GM12873 (cell line): Measurements from ENCODE around the gene B3GALT2.

Source experiments
- CTCF ChIP-seq: IDR thresholded peaks from 2 replicates; pipeline ENCODE4 v1.5.1; 2012; ENCODE audit warnings: low read depth, mild to moderate bottlenecking, moderate library complexity, low read length, control low read depth; ENCODE audit not compliant: insufficient read depth; ENCODE audit errors: missing control alignments

B3GALT2 gene

GRCh38 chr1:193185901-193186731 is at the start of gene B3GALT2:
TSS of gene B3GALT2 (minus strand) at chr1:193186613. CDS start at chr1:193181562, 5,051 bp downstream.
- TF ChIP-seq CTCF = no peak

- TF ChIP-seq CTCF = no peak
These were observed 48.1 kb upstream of the B3GALT2 start for GRCh38 chr1:193234530-193234929.

GRCh38 chr1:193229136-193229535 is 42.7 kb upstream of the B3GALT2 start:
- no peak for TF ChIP-seq CTCF

GRCh38 chr1:193222056-193222615 is 35.7 kb upstream of the B3GALT2 start:
- no peak for TF ChIP-seq CTCF

GRCh38 chr1:193221651-193222050 is 35.2 kb upstream of the B3GALT2 start:
- TF ChIP-seq CTCF = no peak

- no peak for TF ChIP-seq CTCF
These were observed 33.0 kb upstream of the B3GALT2 start for GRCh38 chr1:193219391-193219790.

- TF ChIP-seq CTCF = no peak
These were observed 30.5 kb upstream of the B3GALT2 start for GRCh38 chr1:193216920-193217319.
